ENCODE results near the gene TBC1D20. TPM values are rescaled to one million over a fixed set of nuclear protein-coding genes. Genes with fewer than 3 reads are reported as not detected.

The TBC1D20 gene
- total RNA-seq, 4 donors from 2014 or later: 28.9 to 39.0 (median 34.0) TPM

GRCh38 chr20:469746-470490, 7.6 kb upstream of the TBC1D20 start:
- peaks cover 0 to 3% (median 0%) of the 10 kb centered on the region in 3 donors for H3K27me3 ChIP-seq
- H3K4me3 ChIP-seq: no peak overlapping the region
- intact Hi-C loops (cut with DNase I; ENCODE audit: low total_unique reads) (no loop called here), in situ Hi-C loops (cut with MboI; ENCODE audit: low sequenced_read_pairs in 4 of 4) (loop anchor here in 1 of 4 donors (10.0 kb wide), 1 partner anchor 55 kb away; no protein-coding TSS in a partner anchor)
- H3K9me3 ChIP-seq: no peaks in the 10 kb centered on the region
- DNase-seq (no peak), ATAC-seq (no peak)
- TF ChIP-seq POLR2A (IDR thresholded peaks at IDR 0.05) (no peak), CTCF (IDR thresholded peaks at IDR 0.05 in 4 of 5, conservative IDR thresholded peaks at IDR 0.05 in 1 of 5) (no peak)
- no peak overlapping the region for H3K27ac ChIP-seq
- H3K36me3 ChIP-seq: no peaks in the 10 kb centered on the region
- no peaks in the 10 kb centered on the region for H3K4me1 ChIP-seq

GRCh38 chr20:467755-468154, 5.4 kb upstream of the TBC1D20 start:
- ATAC-seq: no peak
- no peaks in the 10 kb centered on the region for H3K9me3 ChIP-seq
- H3K4me1 ChIP-seq: peaks cover 0 to 5% of the 10 kb centered on the region in 2 donors
- in situ Hi-C loops (cut with MboI; ENCODE audit: low sequenced_read_pairs in 4 of 4): no loop called here
- no peak for DNase-seq
- no peaks in the 10 kb centered on the region for H3K36me3 ChIP-seq
- H3K4me3 ChIP-seq: no peak overlapping the region
- H3K27me3 ChIP-seq: peaks cover 0 to 3% (median 0%) of the 10 kb centered on the region in 3 donors
- H3K27ac ChIP-seq: no peak overlapping the region
- TF ChIP-seq CTCF (IDR thresholded peaks at IDR 0.05 in 4 of 5, conservative IDR thresholded peaks at IDR 0.05 in 1 of 5) (no peak), POLR2A (IDR thresholded peaks at IDR 0.05) (no peak)
- intact Hi-C loops (cut with DNase I; ENCODE audit: low total_unique reads): no loop called here

GRCh38 chr20:461254-462198, 807 bp downstream of the TBC1D20 start:
- intact Hi-C loops (cut with DNase I; ENCODE audit: low total_unique reads) (loop anchor here (1.0 to 5.0 kb wide), 4 partner anchors 17 to 164 kb away; partner anchors contain the start of genes CSNK2A1 and ZCCHC3), in situ Hi-C loops (cut with MboI; ENCODE audit: low sequenced_read_pairs in 4 of 4) (no loop called here)
- peak in 1 of 2 donors; percentile 30 for DNase-seq

More at GRCh38 chr20:461254-462198, 807 bp downstream of the TBC1D20 start:
- Histone ChIP-seq H3K36me3 (no peaks in the 10 kb centered on the region), H3K9me3 (no peaks in the 10 kb centered on the region), H3K27ac (peak overlapping the region; percentile 79 to 96 (median 92)), H3K4me3 (peak overlapping the region; percentile 63 to 92 (median 82)), H3K4me1 (peaks cover 32 to 40% of the 10 kb centered on the region in 2 donors), H3K27me3 (no peaks in the 10 kb centered on the region)
- TF ChIP-seq POLR2A (IDR thresholded peaks at IDR 0.05) (no peak), CTCF (IDR thresholded peaks at IDR 0.05 in 4 of 5, conservative IDR thresholded peaks at IDR 0.05 in 1 of 5) (no peak)
- ATAC-seq: peak; percentile 52 to 59

Data from gastrocnemius medialis (tissue), 4 donors.